ENCODE data around the gene EGR2. TPM values are rescaled to one million over a fixed set of nuclear protein-coding genes. Genes with fewer than 3 reads are reported as not detected.
"Not testable (repeated sequence)": the region's sequence is repeated elsewhere in the genome, so short reads cannot be mapped to it uniquely, and the experiment has no call there.

Gene EGR2
- total RNA-seq, 1 donor from 2014 or later = 126 TPM

- peaks cover 33% of the 10 kb centered on the region for H3K4me1 Mint-ChIP-seq (ENCODE audit: low read depth)
- intact Hi-C loops (cut with micrococcal nuclease) = loop anchor here (1.0 kb wide), 1 partner anchor 25 kb away; no protein-coding TSS in a partner anchor
- H3K4me3 Mint-ChIP-seq (ENCODE audit: low read depth) = peak within 1 kb of the TSS; percentile 94
- H3K27ac Mint-ChIP-seq = peak within 1 kb of the TSS; percentile 99
- peaks cover 47% of the 10 kb centered on the region for H3K36me3 Mint-ChIP-seq (ENCODE audit: low read depth)
- no peaks in the 10 kb centered on the region for H3K9me3 Mint-ChIP-seq
- peak; percentile 67 for DNase-seq (ENCODE audit: low spot score)
- peaks cover 13% of the 10 kb centered on the region for H3K27me3 Mint-ChIP-seq (ENCODE audit: low read depth)
These were observed 11.6 kb downstream of the EGR2 start, which contains the start of gene ADO for GRCh38 chr10:62804356-62805230. TSS of gene ADO (plus strand) at chr10:62804720. CDS start at chr10:62805060, 340 bp downstream.

GRCh38 chr10:62803724-62804355 is 12.3 kb downstream of the EGR2 start:
- no peak for DNase-seq (ENCODE audit: low spot score)
- H3K27ac Mint-ChIP-seq = peak overlapping the region; percentile 99
- H3K36me3 Mint-ChIP-seq (ENCODE audit: low read depth) = peaks cover 42% of the 10 kb centered on the region
- peaks cover 20% of the 10 kb centered on the region for H3K27me3 Mint-ChIP-seq (ENCODE audit: low read depth)
- H3K4me1 Mint-ChIP-seq (ENCODE audit: low read depth) = peaks cover 33% of the 10 kb centered on the region
- intact Hi-C loops (cut with micrococcal nuclease) = loop anchor here (1.0 kb wide), 1 partner anchor 25 kb away; no protein-coding TSS in a partner anchor
- peak overlapping the region; percentile 94 for H3K4me3 Mint-ChIP-seq (ENCODE audit: low read depth)
- H3K9me3 Mint-ChIP-seq = no peaks in the 10 kb centered on the region

GRCh38 chr10:62801871-62802270 is 14.3 kb downstream of the EGR2 start:
- Mint-ChIP-seq H3K27me3 (ENCODE audit: low read depth) (peaks cover 38% of the 10 kb centered on the region), H3K4me3 (ENCODE audit: low read depth) (no peak overlapping the region), H3K27ac (no peak overlapping the region), H3K4me1 (ENCODE audit: low read depth) (peaks cover 20% of the 10 kb centered on the region), H3K9me3 (no peaks in the 10 kb centered on the region), H3K36me3 (ENCODE audit: low read depth) (peaks cover 22% of the 10 kb centered on the region)
- DNase-seq (ENCODE audit: low spot score) = no peak
- intact Hi-C loops (cut with micrococcal nuclease) = no loop called here

- H3K27ac Mint-ChIP-seq = no peak overlapping the region
- H3K36me3 Mint-ChIP-seq (ENCODE audit: low read depth) = no peaks in the 10 kb centered on the region
- H3K4me3 Mint-ChIP-seq (ENCODE audit: low read depth) = no peak overlapping the region
- peaks cover 63% of the 10 kb centered on the region for H3K27me3 Mint-ChIP-seq (ENCODE audit: low read depth)
- no peak for DNase-seq (ENCODE audit: low spot score)
- intact Hi-C loops (cut with micrococcal nuclease) = no loop called here
- peaks cover 1% of the 10 kb centered on the region for H3K4me1 Mint-ChIP-seq (ENCODE audit: low read depth)
- H3K9me3 Mint-ChIP-seq = no peaks in the 10 kb centered on the region
These were observed 19.3 kb downstream of the EGR2 start for GRCh38 chr10:62796896-62797295.

- H3K27ac Mint-ChIP-seq = no peak overlapping the region
- H3K27me3 Mint-ChIP-seq (ENCODE audit: low read depth) = peaks cover 66% of the 10 kb centered on the region
- H3K36me3 Mint-ChIP-seq (ENCODE audit: low read depth) = no peaks in the 10 kb centered on the region
- H3K9me3 Mint-ChIP-seq = no peaks in the 10 kb centered on the region
- intact Hi-C loops (cut with micrococcal nuclease) = no loop called here
- no peak overlapping the region for H3K4me3 Mint-ChIP-seq (ENCODE audit: low read depth)
- no peak for DNase-seq (ENCODE audit: low spot score)
- peaks cover 1% of the 10 kb centered on the region for H3K4me1 Mint-ChIP-seq (ENCODE audit: low read depth)
These were observed 20.4 kb downstream of the EGR2 start for GRCh38 chr10:62795762-62796161.

- peaks cover 1% of the 10 kb centered on the region for H3K4me1 Mint-ChIP-seq (ENCODE audit: low read depth)
- H3K27me3 Mint-ChIP-seq (ENCODE audit: low read depth) = peaks cover 60% of the 10 kb centered on the region
- intact Hi-C loops (cut with micrococcal nuclease) = no loop called here
- H3K9me3 Mint-ChIP-seq = no peaks in the 10 kb centered on the region
- H3K4me3 Mint-ChIP-seq (ENCODE audit: low read depth) = no peak overlapping the region
- no peak for DNase-seq (ENCODE audit: low spot score)
- H3K27ac Mint-ChIP-seq = no peak overlapping the region
- no peaks in the 10 kb centered on the region for H3K36me3 Mint-ChIP-seq (ENCODE audit: low read depth)
These were observed 21.1 kb downstream of the EGR2 start for GRCh38 chr10:62795100-62795499.

- Mint-ChIP-seq H3K4me1 (ENCODE audit: low read depth) (peaks cover 1% of the 10 kb centered on the region), H3K9me3 (no peaks in the 10 kb centered on the region), H3K27ac (no peak overlapping the region), H3K4me3 (ENCODE audit: low read depth) (no peak overlapping the region), H3K36me3 (ENCODE audit: low read depth) (no peaks in the 10 kb centered on the region), H3K27me3 (ENCODE audit: low read depth) (peaks cover 56% of the 10 kb centered on the region)
- no peak for DNase-seq (ENCODE audit: low spot score)
- intact Hi-C loops (cut with micrococcal nuclease) = no loop called here
These were observed 21.9 kb downstream of the EGR2 start for GRCh38 chr10:62794306-62794705.

- H3K9me3 Mint-ChIP-seq = peaks cover under 1% of the 10 kb centered on the region
- peaks cover 40% of the 10 kb centered on the region for H3K27me3 Mint-ChIP-seq (ENCODE audit: low read depth)
- no peak for DNase-seq (ENCODE audit: low spot score)
- no peaks in the 10 kb centered on the region for H3K4me1 Mint-ChIP-seq (ENCODE audit: low read depth)
- intact Hi-C loops (cut with micrococcal nuclease) = no loop called here
- no peak overlapping the region for H3K4me3 Mint-ChIP-seq (ENCODE audit: low read depth)
- H3K36me3 Mint-ChIP-seq (ENCODE audit: low read depth) = no peaks in the 10 kb centered on the region
- H3K27ac Mint-ChIP-seq = no peak overlapping the region
These were observed 23.9 kb downstream of the EGR2 start for GRCh38 chr10:62792261-62792660.

- Mint-ChIP-seq H3K36me3 (ENCODE audit: low read depth) (no peaks in the 10 kb centered on the region), H3K9me3 (peaks cover 6% of the 10 kb centered on the region), H3K27ac (no peak overlapping the region), H3K4me1 (ENCODE audit: low read depth) (no peaks in the 10 kb centered on the region), H3K4me3 (ENCODE audit: low read depth) (no peak overlapping the region), H3K27me3 (ENCODE audit: low read depth) (peaks cover 27% of the 10 kb centered on the region)
- intact Hi-C loops (cut with micrococcal nuclease) = no loop called here
- no peak for DNase-seq (ENCODE audit: low spot score)
These were observed 25.6 kb downstream of the EGR2 start for GRCh38 chr10:62790571-62790970.

GRCh38 chr10:62790019-62790555 is 26.1 kb downstream of the EGR2 start:
- Mint-ChIP-seq H3K4me3 (ENCODE audit: low read depth) (no peak overlapping the region), H3K4me1 (ENCODE audit: low read depth) (no peaks in the 10 kb centered on the region), H3K36me3 (ENCODE audit: low read depth) (peaks cover 4% of the 10 kb centered on the region), H3K27ac (no peak overlapping the region), H3K27me3 (ENCODE audit: low read depth) (peaks cover 25% of the 10 kb centered on the region), H3K9me3 (peaks cover 10% of the 10 kb centered on the region)
- no peak for DNase-seq (ENCODE audit: low spot score)
- intact Hi-C loops (cut with micrococcal nuclease) = no loop called here

GRCh38 chr10:62788861-62789467 is 27.2 kb downstream of the EGR2 start:
- Mint-ChIP-seq H3K27me3 (ENCODE audit: low read depth) (peaks cover 23% of the 10 kb centered on the region), H3K4me3 (ENCODE audit: low read depth) (no peak overlapping the region), H3K27ac (no peak overlapping the region), H3K4me1 (ENCODE audit: low read depth) (no peaks in the 10 kb centered on the region), H3K9me3 (peaks cover 20% of the 10 kb centered on the region), H3K36me3 (ENCODE audit: low read depth) (peaks cover 8% of the 10 kb centered on the region)
- intact Hi-C loops (cut with micrococcal nuclease) = no loop called here
- DNase-seq (ENCODE audit: low spot score) = no peak

GRCh38 chr10:62788285-62788684 is 27.9 kb downstream of the EGR2 start:
- intact Hi-C loops (cut with micrococcal nuclease); H3K4me1 Mint-ChIP-seq (ENCODE audit: low read depth); H3K4me3 Mint-ChIP-seq (ENCODE audit: low read depth); H3K27ac Mint-ChIP-seq; H3K36me3 Mint-ChIP-seq (ENCODE audit: low read depth); DNase-seq (ENCODE audit: low spot score): not testable (repeated sequence)
- Mint-ChIP-seq H3K27me3 (ENCODE audit: low read depth) (peaks cover 25% of the 10 kb centered on the region), H3K9me3 (peaks cover 26% of the 10 kb centered on the region)

Data from activated T-helper 2 cell treated with anti-CD3 and anti-CD28 coated beads, Interferon-gamma antibody, Interleukin-2, Interleukin-4, amounts not matched to agents 10 μg/mL and 5 μg/mL and 100 μg/mL, durations not matched to agents 14 hours and 24 hours and 36 hours (primary cell).